Stimulated activated CD4-positive, alpha-beta T cell treated with anti-CD3 and anti-CD28 coated beads, Interleukin-4, amount 100 ng/mL, for 1 hour (primary cell): ENCODE results near the gene TRPC4AP.
"Not testable (repeated sequence)": the region's sequence is repeated elsewhere in the genome, so short reads cannot be mapped to it uniquely, and the experiment has no call there.

Experiments
- DNase-seq: peaks from one replicate; pipeline ENCODE4 v3.0.0-alpha.2; 2020

Gene TRPC4AP

DNA sequence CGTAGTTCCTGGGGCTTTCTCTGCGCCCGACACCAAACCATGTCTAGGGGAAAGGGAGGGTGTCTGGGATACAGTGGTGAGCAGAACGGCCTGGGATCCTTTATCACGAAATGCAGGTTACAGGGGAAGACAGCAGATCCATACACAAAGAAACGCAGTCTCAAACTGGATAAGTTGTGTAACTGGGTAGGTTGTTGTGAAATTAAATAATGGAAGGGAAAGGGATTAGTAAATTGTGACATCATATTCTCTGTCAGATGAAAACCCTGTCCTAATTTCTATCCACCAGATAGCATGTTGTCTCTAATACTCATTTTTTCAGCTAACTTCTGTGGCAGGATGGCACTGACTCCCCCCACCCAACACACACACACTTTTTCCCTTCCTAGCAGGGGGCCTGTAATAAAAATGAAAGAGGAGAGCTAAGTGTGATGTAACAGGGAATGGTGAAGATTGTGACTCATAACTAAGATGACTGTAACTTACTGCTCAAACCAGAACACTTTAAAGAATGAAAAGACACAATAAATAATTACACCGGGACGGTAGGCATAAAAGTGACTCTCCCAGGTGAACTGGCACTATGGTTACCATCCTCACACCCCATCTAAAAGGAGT is 769 bp upstream of the TRPC4AP start:
- DNase-seq, result peak; percentile 35

DNA sequence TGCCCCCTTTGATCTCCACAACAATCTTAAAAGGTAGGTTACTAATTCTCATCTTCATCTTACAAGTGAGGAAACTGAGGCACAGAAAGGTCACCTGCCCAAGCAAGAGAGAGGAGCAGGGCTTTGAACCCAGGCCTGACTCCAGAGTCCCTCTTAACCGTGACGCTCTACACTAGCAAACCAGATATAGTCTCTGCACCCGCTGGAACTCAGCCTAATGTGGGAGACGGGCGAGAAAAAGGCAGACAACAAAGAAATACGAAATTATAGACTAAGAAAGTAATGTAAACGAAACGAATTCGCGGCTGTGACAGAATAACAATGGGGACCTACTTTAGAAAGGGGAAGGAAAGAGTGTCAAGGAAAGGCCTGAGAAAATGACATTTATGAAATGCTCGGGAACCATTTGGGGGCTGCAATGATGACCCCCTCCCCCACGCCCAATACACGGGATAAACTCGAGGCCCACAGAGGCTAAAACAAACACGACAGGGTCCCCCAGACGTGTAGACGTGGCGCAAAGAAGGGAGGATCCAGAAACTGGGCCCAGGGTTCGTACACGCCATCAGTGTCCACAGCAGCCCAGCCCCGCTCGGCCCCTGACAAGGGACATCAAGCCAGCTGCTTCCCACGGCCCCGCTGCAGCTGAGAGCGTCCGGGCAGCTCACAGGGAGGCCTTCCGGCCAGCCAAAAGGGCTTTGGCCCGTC is 637 bp downstream of the TRPC4AP start:
- DNase-seq, result peak; percentile 6

DNA sequence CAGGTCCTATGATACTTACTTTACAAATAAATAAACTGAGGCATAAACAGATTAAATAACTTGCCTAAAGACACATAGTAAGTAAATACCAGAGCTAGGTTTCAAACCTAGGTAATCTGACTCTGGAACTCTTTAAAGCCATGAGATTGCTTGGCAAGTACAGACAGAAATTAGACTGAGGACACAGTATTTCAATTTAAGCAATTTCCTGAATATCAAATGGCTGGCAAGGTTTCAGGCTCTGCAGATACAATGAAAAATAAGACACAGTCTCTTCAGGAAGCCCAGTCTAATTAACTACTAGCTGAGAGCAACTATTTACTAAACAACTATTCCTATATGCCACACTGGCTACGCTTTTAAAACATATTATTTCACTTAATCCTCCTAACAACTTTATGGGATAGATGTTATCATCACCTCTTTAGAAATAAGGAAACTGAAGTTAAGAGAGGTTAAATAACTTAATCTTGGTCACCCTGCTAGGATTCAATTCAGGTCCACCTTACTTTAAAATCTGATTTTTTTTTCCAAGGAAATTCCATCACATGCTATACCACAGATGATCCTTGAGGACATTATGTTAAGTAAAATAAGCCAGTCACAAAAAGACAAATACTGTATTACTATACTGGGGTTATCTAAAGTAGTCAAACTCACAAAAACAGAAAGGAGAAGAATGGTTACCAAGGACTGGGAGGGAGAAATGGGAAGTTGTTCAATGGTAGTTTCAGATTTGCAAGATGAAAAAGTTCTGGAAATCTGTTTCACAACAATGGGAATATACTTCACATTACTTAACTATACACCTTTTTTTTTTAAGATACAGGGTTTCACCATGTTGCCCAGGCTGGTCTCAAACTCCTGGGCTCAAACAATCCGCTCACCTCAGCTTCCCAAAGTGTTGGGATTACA is 4.1 kb downstream of the TRPC4AP start:
- no peak for DNase-seq

DNA sequence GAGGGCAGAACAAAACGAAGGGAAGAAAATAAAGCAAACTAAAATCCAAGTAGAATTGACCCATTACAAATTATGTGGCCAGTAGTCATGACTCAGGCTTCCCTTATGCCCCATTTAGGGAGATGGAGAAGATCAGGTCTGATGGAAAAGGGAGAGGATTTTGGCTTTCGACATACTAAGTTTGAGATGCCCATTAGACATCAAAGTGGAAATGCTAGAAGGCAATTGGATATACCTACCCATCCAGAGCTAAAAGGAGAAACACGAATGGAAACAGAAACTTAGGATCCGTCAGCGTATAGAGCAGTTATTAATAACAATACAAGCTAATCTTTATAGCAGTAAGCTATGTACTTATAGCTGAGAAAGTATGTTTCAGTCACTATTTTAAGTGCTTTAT is 4.8 kb downstream of the TRPC4AP start:
- DNase-seq, result no peak

DNA sequence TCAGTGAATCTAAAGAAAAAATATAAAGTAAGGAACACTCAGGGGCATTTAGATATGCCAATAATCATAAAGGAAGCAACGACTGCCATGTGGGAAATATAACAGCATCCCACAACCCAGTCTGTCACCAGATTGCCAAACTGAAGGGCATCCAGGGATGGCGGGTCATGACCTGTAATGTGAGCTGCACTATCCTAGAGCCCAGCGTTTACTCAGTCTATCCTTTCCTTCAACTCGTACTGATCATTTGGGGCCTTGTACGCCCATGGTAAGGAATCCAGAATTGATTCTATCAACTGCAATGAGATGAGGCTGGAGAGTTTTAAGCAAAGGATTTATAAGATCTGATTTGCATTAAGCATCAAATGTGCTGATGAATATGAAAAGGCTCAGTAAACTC is 5.3 kb downstream of the TRPC4AP start:
- DNase-seq, result no peak

DNA sequence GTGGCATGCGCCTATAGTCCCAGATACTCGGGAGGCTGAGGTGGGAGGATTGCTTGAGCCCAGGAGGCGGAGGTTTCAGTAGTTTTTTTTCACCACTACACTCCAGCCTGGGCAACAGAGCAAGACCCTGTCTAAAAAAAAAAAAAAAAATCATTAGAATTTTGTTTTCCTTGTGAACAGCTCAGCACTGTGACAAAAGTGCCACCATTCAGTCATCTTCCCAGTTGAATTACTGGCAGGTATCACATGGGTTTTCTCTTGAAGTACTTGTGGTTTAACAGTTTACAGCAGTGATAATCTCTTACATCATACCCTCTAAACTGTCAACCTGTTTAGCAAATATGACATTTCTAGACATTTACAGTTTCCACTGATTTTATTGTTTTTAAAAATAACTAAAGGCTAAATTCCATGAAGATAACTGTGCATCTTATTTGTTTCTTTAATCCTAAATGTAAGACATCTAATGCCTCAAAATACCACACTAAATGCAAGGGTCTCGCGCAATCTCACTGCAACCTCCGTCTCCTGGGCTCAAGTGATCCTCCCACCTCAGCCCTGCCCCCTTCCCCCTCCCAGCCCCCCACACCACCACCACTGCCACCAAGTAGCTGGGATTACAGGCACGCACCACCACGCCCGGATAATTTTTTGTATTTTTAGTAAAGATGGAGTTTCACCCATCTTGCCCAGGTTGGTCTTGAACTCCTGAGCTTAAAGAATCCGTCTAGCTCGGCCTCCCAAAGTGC is 7.0 kb downstream of the TRPC4AP start:
- no peak for DNase-seq

DNA sequence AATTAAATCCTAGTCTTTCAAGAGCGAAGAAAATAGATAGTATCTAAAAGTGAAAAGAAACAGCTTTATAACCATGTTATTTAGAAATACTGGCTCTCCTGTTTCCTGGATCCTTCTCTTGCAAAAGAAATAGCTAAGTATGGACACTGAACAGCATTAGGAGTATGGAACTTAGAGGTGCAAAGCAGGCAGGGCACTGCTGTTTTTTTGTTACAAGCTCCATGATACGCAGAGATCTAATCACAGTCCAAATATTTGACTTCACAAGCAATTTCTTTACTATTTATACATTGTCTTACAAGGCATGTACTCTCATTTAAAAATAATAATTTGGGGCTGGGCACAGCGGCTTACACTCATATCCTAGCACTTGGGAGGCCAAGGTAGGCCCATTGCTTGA is 7.6 kb downstream of the TRPC4AP start:
- DNase-seq, result no peak

DNA sequence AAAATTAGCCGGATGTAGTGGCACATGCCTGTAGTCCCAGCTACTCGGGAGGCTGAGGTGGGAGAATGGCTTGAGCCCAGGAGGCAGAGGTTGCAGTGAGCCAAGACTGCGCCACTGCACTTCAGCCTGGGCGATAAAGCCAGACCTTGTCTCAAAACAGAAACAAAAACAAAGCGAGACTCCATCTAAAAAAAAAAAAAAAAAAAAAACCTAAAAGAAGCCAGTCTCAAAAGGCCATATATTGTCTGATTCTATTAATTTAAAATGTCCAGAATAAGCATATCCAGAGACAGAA is 12.3 kb downstream of the TRPC4AP start:
- DNase-seq, result not testable (repeated sequence)

DNA sequence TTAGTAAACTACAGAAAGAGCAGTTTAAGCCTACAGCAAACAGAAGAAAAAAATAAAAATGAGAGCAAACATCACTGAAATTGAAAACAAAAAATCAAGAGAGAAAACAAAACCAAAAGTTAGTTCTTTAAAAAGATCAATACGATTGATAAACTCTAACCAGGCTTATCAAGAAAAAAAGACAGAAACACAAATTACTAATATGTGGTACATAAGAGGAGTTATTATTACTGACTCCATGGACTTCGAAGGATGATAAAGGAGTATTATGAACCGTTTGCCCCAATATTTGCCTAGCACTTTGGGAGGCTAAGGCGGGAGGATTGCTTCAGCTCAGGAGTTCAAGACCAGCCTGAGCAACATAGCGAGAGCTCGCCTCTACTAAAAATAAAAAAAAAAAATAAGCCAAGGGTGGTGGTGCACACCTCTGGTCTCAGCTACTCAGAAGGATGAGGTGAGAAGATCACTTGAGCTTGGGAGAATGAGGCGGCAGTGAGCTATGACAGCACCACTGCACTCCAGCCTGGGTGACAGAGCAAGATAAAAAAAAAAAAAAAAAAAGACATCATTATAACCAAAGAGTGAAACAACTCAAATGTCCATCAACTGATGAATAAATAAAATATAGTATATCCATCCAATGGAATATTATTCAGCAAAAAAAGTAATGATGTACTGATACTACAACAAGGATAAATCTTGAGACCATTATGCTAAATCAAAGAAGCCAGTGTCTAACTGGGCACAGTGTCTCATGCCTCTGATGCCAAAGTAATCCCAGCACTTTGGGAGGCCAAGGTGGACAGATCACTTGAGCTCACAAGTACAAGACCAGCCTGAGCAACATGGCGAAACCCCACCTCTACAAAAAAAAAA is 12.9 kb downstream of the TRPC4AP start:
- DNase-seq, result no peak

DNA sequence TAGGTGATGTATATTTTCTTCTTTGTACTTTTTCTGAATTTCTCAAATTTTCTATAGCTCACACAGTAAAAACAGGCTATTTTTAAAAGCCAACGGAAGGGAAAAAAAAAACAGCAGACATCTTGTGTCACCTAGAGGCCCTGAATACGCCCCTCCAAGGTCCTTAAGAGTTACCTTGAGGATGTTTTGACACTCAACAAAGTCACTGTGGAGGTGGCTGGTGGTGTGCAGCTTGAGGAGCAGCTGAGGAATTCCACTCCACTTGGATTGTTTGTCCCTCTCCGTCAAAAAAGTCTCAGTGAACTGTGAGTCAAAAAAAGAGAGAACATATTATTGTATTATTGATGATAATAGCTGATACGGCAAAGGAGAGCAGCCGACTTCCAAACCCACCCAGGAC is 14.7 kb downstream of the TRPC4AP start:
- DNase-seq, result no peak

DNA sequence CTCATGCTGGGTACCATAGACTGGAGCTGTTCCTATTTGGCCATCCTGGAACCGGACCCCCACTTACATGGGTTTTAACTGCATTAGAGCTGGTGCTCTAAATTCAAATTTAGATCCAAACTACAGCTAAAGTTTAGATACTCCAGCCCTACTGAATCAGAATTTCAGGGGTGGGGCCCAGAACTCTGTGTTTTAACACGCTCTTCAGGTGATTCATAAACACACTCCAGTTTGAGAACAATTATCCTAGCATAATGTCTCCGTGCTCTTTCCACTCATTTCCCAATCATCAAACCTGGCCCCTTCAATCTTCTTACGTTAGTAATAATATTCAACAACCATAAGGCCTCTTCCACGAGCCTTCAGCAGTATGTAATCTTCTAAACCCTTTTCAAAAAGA is 15.3 kb downstream of the TRPC4AP start:
- DNase-seq, result no peak

DNA sequence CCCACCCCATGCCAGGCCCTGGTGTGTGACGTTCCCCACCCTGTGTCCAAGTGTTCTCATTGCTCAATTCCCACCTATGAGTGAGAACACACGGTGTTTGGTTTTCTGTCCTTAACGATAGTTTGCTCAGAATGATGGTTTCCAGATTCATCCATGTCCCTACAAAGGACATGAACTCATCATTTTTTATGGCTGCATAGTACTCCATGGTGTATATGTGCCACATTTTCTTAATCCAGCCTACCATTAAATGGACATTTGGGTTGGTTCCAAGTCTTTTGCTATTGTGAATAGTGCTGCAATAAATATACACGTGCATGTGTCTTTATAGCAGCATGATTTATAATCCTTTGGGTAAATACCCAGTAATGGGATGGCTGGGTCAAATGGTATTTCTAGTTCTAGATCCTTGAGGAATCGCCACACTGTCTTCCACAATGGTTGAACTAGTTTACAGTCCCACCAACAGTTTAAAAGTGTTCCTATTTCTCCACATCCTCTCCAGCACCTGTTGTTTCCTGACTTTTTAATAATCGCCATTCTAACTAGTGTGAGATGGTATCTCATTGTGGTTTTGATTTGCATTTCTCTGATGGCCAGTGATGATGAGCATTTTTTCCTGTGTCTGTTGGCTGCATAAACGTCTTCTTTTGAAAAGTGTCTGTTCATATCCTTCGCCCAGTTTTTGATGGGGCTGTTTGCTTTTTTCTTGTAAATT is 21.0 kb downstream of the TRPC4AP start:
- DNase-seq, result not testable (repeated sequence)

DNA sequence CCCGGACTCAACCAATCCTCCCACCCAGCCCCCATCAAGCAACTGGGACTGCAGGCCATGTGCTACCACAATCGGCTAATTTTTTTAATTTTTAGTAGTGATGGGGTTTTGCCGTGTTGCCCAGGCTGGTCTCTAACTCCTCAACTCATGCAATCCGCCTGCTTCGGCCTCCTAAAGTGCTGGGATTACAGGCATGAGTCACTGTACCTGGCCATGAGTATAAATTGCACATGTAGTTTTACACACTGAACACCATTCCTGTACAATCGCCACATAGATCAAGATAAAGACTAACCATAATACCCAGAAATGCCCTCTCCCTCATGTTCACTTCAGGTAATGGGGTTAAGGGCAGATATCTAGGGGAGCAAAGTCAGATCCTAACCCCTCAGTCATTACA is 26.4 kb downstream of the TRPC4AP start:
- no peak for DNase-seq

DNA sequence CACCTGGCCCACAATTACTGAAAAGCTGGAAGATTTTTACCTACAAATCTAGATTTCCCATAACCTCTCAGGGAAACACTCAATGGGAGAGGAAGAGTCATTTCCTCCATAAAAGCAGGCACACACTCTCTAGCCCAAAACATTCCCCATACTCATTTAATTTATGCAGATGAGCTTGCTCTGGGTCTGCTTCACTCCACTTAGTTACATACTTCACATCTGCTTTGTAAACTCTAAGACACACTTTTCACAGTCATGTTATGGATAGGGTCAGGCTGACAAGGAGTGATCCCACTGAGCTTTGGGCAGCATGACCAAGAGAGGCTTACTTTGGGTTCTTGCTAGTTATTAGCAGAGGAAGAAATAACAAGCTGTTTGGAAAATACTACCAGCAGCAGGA is 27.4 kb downstream of the TRPC4AP start:
- DNase-seq, result no peak

DNA sequence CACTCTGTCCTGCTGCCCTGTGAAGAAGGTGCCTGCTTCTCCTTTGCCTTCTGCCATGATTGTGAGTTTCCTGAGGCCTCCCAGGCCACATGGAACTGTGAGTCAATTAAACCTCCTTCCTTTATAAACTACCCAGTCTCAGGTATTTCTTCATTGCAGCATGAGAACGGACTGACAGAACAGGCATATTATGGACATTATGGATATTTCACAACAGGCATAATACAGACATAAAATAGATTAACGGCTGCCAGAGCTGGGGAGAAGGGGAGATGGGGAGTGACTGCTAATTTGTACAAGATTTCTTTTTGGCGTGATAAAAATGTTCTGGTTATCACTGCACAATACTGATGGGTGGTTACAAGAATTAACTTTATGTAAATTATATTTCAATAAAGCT is 29.4 kb downstream of the TRPC4AP start:
- DNase-seq, result no peak

DNA sequence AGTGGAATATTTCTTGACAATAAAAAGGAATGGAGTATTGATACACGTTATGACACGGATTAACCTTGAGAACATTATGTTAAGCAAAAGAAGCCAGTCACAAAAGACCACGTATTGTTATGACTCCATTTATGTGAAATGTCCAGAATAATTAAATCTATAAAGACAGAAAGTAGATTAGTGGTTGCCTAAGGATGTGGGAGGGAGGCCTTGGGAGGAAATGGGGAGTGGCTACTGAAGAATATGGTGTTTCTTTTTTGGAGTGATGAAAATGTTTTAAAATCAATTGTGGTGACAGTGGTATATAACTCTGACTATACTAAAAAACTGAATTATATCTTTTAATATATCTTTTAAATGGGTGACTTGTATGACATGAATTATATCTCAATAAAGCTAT is 30.1 kb downstream of the TRPC4AP start:
- no peak for DNase-seq

DNA sequence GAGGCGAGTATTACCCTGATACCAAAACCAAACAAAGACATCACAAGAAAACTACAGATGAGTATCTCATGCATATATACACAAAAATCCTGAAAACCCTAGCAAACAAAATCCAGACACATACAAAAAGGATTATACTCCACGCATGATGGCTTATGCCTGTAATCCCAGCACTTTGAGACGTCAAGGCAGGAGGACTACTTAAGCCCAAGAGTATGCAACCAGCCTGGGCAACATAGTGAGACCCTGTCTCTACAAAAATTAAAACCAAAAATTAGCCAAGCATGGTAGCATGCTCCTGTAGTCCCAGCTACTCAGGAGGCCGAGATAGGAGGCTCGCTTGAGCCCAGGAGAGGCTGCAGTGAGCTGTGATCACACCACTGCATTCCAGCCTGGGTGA is 32.4 kb downstream of the TRPC4AP start:
- DNase-seq, result no peak

DNA sequence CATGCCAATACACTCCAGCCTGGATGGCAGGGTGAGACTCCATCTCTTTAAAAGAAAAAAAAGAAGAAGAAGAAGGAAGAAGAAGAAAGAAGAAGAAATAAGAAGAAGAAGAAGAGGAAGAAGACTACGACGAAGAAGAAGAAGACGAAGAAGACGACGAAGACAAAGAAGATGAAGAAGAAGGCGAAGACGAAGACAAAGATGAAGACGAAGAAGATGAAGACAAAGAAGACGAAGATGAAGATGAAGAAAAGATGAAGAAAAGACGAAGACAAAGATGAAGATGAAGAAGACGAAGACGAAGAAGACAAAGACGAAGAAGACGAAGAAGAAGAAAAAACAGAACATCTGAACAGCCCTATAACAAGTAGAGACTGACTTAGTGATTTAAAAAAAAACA is 33.0 kb downstream of the TRPC4AP start:
- DNase-seq, result no peak

DNA sequence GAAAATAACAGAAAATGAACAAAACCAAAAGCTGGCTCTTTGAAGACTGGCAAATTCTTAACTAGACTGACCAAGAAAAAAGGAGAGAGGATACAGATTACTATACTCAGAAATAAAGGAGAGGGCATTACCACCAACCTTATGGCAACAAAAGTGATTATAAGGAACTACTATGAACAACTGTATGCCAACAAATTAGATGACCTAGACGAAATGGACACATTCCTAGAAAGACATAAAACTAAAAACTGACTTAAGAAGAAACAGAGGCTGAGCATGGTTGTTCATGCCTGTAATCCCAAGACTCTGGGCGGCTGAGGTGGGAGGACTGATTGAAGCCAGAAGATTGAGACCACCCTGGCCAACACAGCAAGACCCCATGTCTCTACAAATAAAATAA is 33.5 kb downstream of the TRPC4AP start:
- no peak for DNase-seq

DNA sequence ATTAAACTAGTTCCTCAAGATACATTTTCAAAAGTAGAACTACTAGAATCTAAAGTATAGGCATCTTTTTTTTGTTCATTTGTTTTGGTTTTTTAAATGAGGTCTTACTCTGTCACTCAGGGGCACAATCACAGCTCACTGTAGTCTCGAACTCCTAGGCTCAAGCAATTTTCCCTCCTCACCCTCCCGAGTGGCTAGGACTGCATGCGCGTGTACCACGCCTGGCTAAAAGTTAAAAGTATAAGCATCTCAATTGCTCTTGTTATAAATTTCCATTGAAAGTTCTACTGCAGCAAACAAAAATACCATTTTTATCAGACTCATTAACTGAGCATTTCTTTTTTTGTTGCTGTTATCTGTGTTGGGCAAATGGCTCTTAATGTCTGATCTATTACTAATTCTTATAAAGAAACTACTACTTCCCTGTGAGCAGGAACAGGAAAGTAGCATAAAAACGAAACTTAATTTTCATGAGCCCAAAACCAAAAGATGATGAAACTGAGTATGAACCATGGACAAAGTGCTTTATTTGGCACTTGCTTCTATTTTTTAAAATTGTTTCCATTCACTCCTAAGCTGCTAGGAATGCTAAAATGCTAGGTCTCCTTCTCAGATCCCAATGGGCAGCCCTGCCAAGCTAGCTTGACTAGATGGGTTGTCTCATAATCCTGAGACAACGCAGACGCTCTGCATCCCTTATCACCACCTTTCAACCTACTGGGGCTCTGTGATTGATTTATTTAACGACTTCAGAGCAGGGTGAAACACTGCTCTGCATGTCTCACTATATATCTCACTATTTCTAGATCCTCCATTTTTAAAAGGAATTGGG is 36.9 kb downstream of the TRPC4AP start:
- DNase-seq, result no peak

DNA sequence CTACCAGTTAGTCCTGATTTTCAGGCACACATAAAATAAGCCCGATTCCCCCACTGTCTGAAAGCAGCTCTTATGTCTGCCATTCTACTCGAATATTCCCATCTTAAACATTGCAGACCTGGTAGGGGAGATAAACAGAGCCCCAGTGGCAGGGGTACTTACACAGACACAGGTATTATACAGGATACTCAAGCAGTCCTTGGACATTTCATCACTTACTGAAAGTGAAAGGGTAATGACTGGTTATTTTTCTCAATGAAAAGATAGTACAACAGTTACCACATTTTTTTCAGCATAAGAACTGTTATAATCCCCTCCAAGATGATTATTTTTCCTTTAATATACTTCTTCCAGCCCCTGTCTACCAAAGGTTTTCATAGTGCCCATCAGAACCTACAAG is 37.8 kb downstream of the TRPC4AP start:
- no peak for DNase-seq
